ENCODE measurements around the gene DYNLRB1. TPM values are rescaled to one million over a fixed set of nuclear protein-coding genes. Genes with fewer than 3 reads are reported as not detected.

Gene DYNLRB1
- total and polyA plus RNA-seq, 2 donors (not counting 1 experiment from before 2014, with no cell fraction given), result 107 to 352 TPM

- no peaks in the 10 kb centered on the region for H3K79me2 ChIP-seq (ENCODE audit: control insufficient read depth, insufficient read depth, low read length)
- H3K9ac ChIP-seq (ENCODE audit: insufficient read depth, low read length), result no peak overlapping the region
- TF ChIP-seq CTCF (conservative IDR thresholded peaks at IDR 0.05 in 1 of 2, IDR thresholded peaks at IDR 0.05 in 1 of 2; ENCODE audit: low read depth in 1 of 2, low read length in 2 of 2) (no peak), EZH2 (IDR thresholded peaks at IDR 0.05; ENCODE audit: low read length, missing control alignments) (no peak)
- H3K9me3 ChIP-seq (ENCODE audit: control insufficient read depth, insufficient read depth, low read depth, low read length), result no peaks in the 10 kb centered on the region
- no peaks in the 10 kb centered on the region for H3K36me3 ChIP-seq (ENCODE audit: control insufficient read depth, insufficient read depth, low read length)
- DNase-seq (ENCODE audit: low read depth in 2 of 2), result no peak
- H2AFZ ChIP-seq (ENCODE audit: low read length), result no peak overlapping the region
- H3K27ac ChIP-seq (ENCODE audit: insufficient read depth, low read length), result no peak overlapping the region
- no peaks in the 10 kb centered on the region for H3K4me1 ChIP-seq (ENCODE audit: control insufficient read depth, extremely low read depth, insufficient read depth, low read length)
- no peaks in the 10 kb centered on the region for H3K27me3 ChIP-seq (ENCODE audit: control insufficient read depth, insufficient read depth, low read length)
- no peak overlapping the region for H3K4me2 ChIP-seq (ENCODE audit: extremely low read depth, insufficient read depth, low read length)
- no peaks in the 10 kb centered on the region for H4K20me1 ChIP-seq (ENCODE audit: control insufficient read depth, extremely low read depth, insufficient read depth, low read length)
- no peak overlapping the region for H3K4me3 ChIP-seq (replicated peaks in 1 of 4; ENCODE audit: control extremely low read depth in 1 of 4, insufficient read depth in 1 of 4, low read depth in 3 of 4, low read length in 4 of 4)
Measured at GRCh38 chr20:34547844-34548613, 31.8 kb downstream of the DYNLRB1 start.

GRCh38 chr20:34549291-34549928 lies 33.2 kb downstream of the DYNLRB1 start:
- Histone ChIP-seq H3K4me2 (ENCODE audit: extremely low read depth, insufficient read depth, low read length) (no peak overlapping the region), H3K9ac (ENCODE audit: insufficient read depth, low read length) (no peak overlapping the region), H3K27ac (ENCODE audit: insufficient read depth, low read length) (no peak overlapping the region), H3K9me3 (ENCODE audit: control insufficient read depth, insufficient read depth, low read depth, low read length) (no peaks in the 10 kb centered on the region), H2AFZ (ENCODE audit: low read length) (no peak overlapping the region), H3K79me2 (ENCODE audit: control insufficient read depth, insufficient read depth, low read length) (no peaks in the 10 kb centered on the region), H3K4me3 (replicated peaks in 1 of 4; ENCODE audit: control extremely low read depth in 1 of 4, insufficient read depth in 1 of 4, low read depth in 3 of 4, low read length in 4 of 4) (no peak overlapping the region), H3K36me3 (ENCODE audit: control insufficient read depth, insufficient read depth, low read length) (no peaks in the 10 kb centered on the region), H4K20me1 (ENCODE audit: control insufficient read depth, extremely low read depth, insufficient read depth, low read length) (no peaks in the 10 kb centered on the region), H3K4me1 (ENCODE audit: control insufficient read depth, extremely low read depth, insufficient read depth, low read length) (no peaks in the 10 kb centered on the region), H3K27me3 (ENCODE audit: control insufficient read depth, insufficient read depth, low read length) (no peaks in the 10 kb centered on the region)
- DNase-seq (ENCODE audit: low read depth in 2 of 2), result peak in 1 of 2 donors; percentile 16
- TF ChIP-seq CTCF (conservative IDR thresholded peaks at IDR 0.05 in 1 of 2, IDR thresholded peaks at IDR 0.05 in 1 of 2; ENCODE audit: low read depth in 1 of 2, low read length in 2 of 2), result no peak
- TF ChIP-seq EZH2 (IDR thresholded peaks at IDR 0.05; ENCODE audit: low read length, missing control alignments), result no peak

- Histone ChIP-seq H2AFZ (ENCODE audit: low read length) (no peak overlapping the region), H3K4me1 (ENCODE audit: control insufficient read depth, extremely low read depth, insufficient read depth, low read length) (no peaks in the 10 kb centered on the region), H3K4me2 (ENCODE audit: extremely low read depth, insufficient read depth, low read length) (no peak overlapping the region), H3K79me2 (ENCODE audit: control insufficient read depth, insufficient read depth, low read length) (no peaks in the 10 kb centered on the region), H3K4me3 (replicated peaks in 1 of 4; ENCODE audit: control extremely low read depth in 1 of 4, insufficient read depth in 1 of 4, low read depth in 3 of 4, low read length in 4 of 4) (no peak overlapping the region), H3K27me3 (ENCODE audit: control insufficient read depth, insufficient read depth, low read length) (no peaks in the 10 kb centered on the region), H3K9ac (ENCODE audit: insufficient read depth, low read length) (no peak overlapping the region), H3K9me3 (ENCODE audit: control insufficient read depth, insufficient read depth, low read depth, low read length) (no peaks in the 10 kb centered on the region), H3K27ac (ENCODE audit: insufficient read depth, low read length) (no peak overlapping the region), H4K20me1 (ENCODE audit: control insufficient read depth, extremely low read depth, insufficient read depth, low read length) (no peaks in the 10 kb centered on the region), H3K36me3 (ENCODE audit: control insufficient read depth, insufficient read depth, low read length) (no peaks in the 10 kb centered on the region)
- no peak for TF ChIP-seq CTCF (conservative IDR thresholded peaks at IDR 0.05 in 1 of 2, IDR thresholded peaks at IDR 0.05 in 1 of 2; ENCODE audit: low read depth in 1 of 2, low read length in 2 of 2)
- TF ChIP-seq EZH2 (IDR thresholded peaks at IDR 0.05; ENCODE audit: low read length, missing control alignments), result no peak
- DNase-seq (ENCODE audit: low read depth in 2 of 2), result no peak
Measured at GRCh38 chr20:34549929-34550305, 33.7 kb downstream of the DYNLRB1 start.

All from fibroblast of lung (primary cell).